Endothelial cell of umbilical vein (primary cell): ENCODE measurements around the gene KCNQ5. TPM values are rescaled to one million over a fixed set of nuclear protein-coding genes. Genes with fewer than 3 reads are reported as not detected.

ENCODE experiments used
- BruUV-seq: library from RNA; stranded (reverse); fragments of 400-500 nt; replicated peaks from 2 replicates; lab custom pipeline; 2021; lab: Mats Ljungman, UMichigan
- CTCF ChIA-PET: fragments of 300-600, 350-600 bp; sonication (Branson Sonifier 250); formaldehyde crosslinking; loops from one replicate; lab custom pipeline; 2021; ENCODE audit warnings: antibody characterized with exemption, inconsistent platforms; lab: Charles Lee
- POLR2A ChIA-PET: fragments of 300-600, 350-600 bp; sonication (Branson Sonifier 250); formaldehyde crosslinking; loops from one replicate; lab custom pipeline; 2021; ENCODE audit warnings: antibody characterized with exemption, inconsistent platforms; lab: Charles Lee
- DNase-seq: peaks from one replicate; pipeline ENCODE4 v3.0.0-alpha.2; 2011; ENCODE audit warnings: low read depth, low spot score
- FAIRE-seq: peaks from 2 replicates; lab custom pipeline; 2011; peaks lifted over from hg19 to GRCh38; lab: Jason Lieb, UNC
- H2AFZ ChIP-seq: 2 replicates; pipeline ENCODE4 v1.6.0; 2012; ENCODE audit warnings: low read depth, low read length, control low read depth, inconsistent platforms
- H3K27ac ChIP-seq: 2 replicates; pipeline ENCODE4 v1.5.1; 2011; ENCODE audit warnings: low read depth, mild to moderate bottlenecking, control low read depth, low read length, moderate library complexity; ENCODE audit not compliant: insufficient read depth
- H3K27me3 ChIP-seq, 2 experiments: 2 replicates each; pipeline versions ENCODE4 v1.6.0 to v1.6.1; 2011; ENCODE audit warnings: low read length in 2 of 2, mixed read lengths in 1 of 2; ENCODE audit not compliant: control insufficient read depth in 2 of 2, insufficient read depth in 2 of 2
- H3K36me3 ChIP-seq, 2 experiments: 2 replicates in 1 of 2; 3 replicates in 1 of 2; pipeline ENCODE4 v1.5.1; 2011; ENCODE audit warnings: low read length in 2 of 2, mild to moderate bottlenecking in 1 of 2, moderate library complexity in 1 of 2; ENCODE audit not compliant: control insufficient read depth in 2 of 2, insufficient read depth in 2 of 2; ENCODE audit errors: extremely low read depth in 1 of 2
- H3K4me1 ChIP-seq: 3 replicates; pipeline ENCODE4 v1.5.1; 2011; ENCODE audit warnings: mild to moderate bottlenecking, low read length; ENCODE audit not compliant: control insufficient read depth, insufficient read depth; ENCODE audit errors: extremely low read depth
- H3K4me2 ChIP-seq: 2 replicates; pipeline ENCODE4 v1.6.1; 2011; ENCODE audit warnings: low read length, control low read depth, mixed read lengths; ENCODE audit not compliant: insufficient read depth
- H3K4me3 ChIP-seq, 3 experiments: fragments of 200-600 bp in 1 of 3; sonication (generic), shearing (Covaris generic) in 1 of 3; replicated peaks in 1 of 3; 2 replicates each; pipeline ENCODE4 v1.5.1; 2011 to 2016; ENCODE audit warnings: control low read depth in 3 of 3, low read length in 3 of 3, mild to moderate bottlenecking in 2 of 3, inconsistent platforms in 1 of 3, low read depth in 1 of 3, moderate library complexity in 1 of 3; ENCODE audit not compliant: insufficient read depth in 1 of 3
- H3K79me2 ChIP-seq: 2 replicates; pipeline ENCODE4 v1.6.0; 2012; ENCODE audit warnings: low read length, inconsistent platforms; ENCODE audit not compliant: control insufficient read depth, insufficient read depth
- H3K9ac ChIP-seq: replicated peaks from 2 replicates; pipeline ENCODE3; 2011; ENCODE audit warnings: low read length, control low read depth; ENCODE audit not compliant: insufficient read depth; ENCODE audit errors: extremely low read depth
- H3K9me1 ChIP-seq: replicated peaks from 3 replicates; pipeline ENCODE4 v1.6.0; 2011; ENCODE audit warnings: mild to moderate bottlenecking, low read length; ENCODE audit not compliant: control insufficient read depth, insufficient read depth; ENCODE audit errors: extremely low read depth
- H3K9me3 ChIP-seq: replicated peaks from 2 replicates; pipeline ENCODE4 v1.5.1; 2012; ENCODE audit warnings: low read length, inconsistent platforms; ENCODE audit not compliant: control insufficient read depth, insufficient read depth
- H4K20me1 ChIP-seq: replicated peaks from 2 replicates; pipeline ENCODE3; 2011; ENCODE audit warnings: mild to moderate bottlenecking, low read length; ENCODE audit not compliant: control insufficient read depth, insufficient read depth; ENCODE audit errors: extremely low read depth
- EZH2 ChIP-seq: IDR thresholded peaks from 2 replicates; pipeline ENCODE4 v1.6.1; 2012; ENCODE audit warnings: borderline replicate concordance, low read depth, mild to moderate bottlenecking, moderate library complexity, low read length, inconsistent platforms; ENCODE audit not compliant: severe bottlenecking
- FOS ChIP-seq: IDR thresholded peaks from 2 replicates; pipeline ENCODE4 v1.6.1; 2011; ENCODE audit warnings: mild to moderate bottlenecking, low read length, moderate library complexity, borderline replicate concordance; ENCODE audit not compliant: insufficient read depth
- GATA2 ChIP-seq: IDR thresholded peaks from 2 replicates; pipeline ENCODE4 v1.7.0; 2011; ENCODE audit warnings: low read depth, mild to moderate bottlenecking, moderate library complexity, mixed read lengths, low read length; ENCODE audit not compliant: insufficient read length, insufficient read depth
- JUN ChIP-seq: IDR thresholded peaks from 2 replicates; pipeline ENCODE4 v1.6.1; 2011; ENCODE audit warnings: borderline replicate concordance, low read depth; ENCODE audit not compliant: insufficient read length, insufficient read depth
- MYC ChIP-seq: IDR thresholded peaks from one replicate; pipeline ENCODE4 v1.6.1; 2011; ENCODE audit warnings: mild to moderate bottlenecking, low read depth, low read length
- POLR2A ChIP-seq: IDR thresholded peaks from 2 replicates; pipeline ENCODE4 v1.6.1; 2012; ENCODE audit warnings: low read depth, mild to moderate bottlenecking, control low read depth, low read length
- POLR2AphosphoS5 ChIP-seq: IDR thresholded peaks from 2 replicates; pipeline ENCODE4 v1.6.1; 2012; ENCODE audit warnings: low read depth, mild to moderate bottlenecking, control low read depth, low read length, moderate library complexity; ENCODE audit not compliant: insufficient read depth
- dilution Hi-C: fragments of 300-500 bp; cut with MboI; formaldehyde crosslinking; loops from one replicate; pipeline ENCODE4 v1.15.0; 2019; ENCODE audit warnings: low sequenced_read_pairs; ENCODE audit not compliant: extremely low pct_ligation_motif_present
- intact Hi-C: fragments of 100-400 bp; cut with micrococcal nuclease; formaldehyde crosslinking; loops from one replicate; pipeline ENCODE4 v1.10.0; 2022
- polyA plus RNA-seq, 4 experiments: library from polyadenylated mRNA; depleted of rRNA in 3 of 4; stranded (reverse) in 3 of 4; unstranded in 1 of 4; fragments of >200 nt; gene quantifications; 2 replicates each; pipeline versions ENCODE4 v1.2.1 to v1.2.3, GENCODE V29; 2011 to 2012; ENCODE audit warnings: missing spikeins in 1 of 4
- total RNA-seq: library from RNA; stranded (reverse); gene quantifications from 2 replicates; pipeline ENCODE4 v1.2.3, GENCODE V29; 2021
- TF ChIP-seq, protein P1 (sequence below), 2 donors: IDR thresholded peaks; 1 replicate in 1 of 2; 2 replicates in 1 of 2; pipeline ENCODE4 v1.5.1; 2011; ENCODE audit warnings: low read length in 2 of 2, mild to moderate bottlenecking in 2 of 2, moderate library complexity in 2 of 2, control low read depth in 1 of 2, inconsistent platforms in 1 of 2, low read depth in 1 of 2; ENCODE audit not compliant: insufficient read depth in 1 of 2; ENCODE audit errors: extremely low read depth in 1 of 2
- TF ChIP-seq, protein P2 (sequence below): IDR thresholded peaks from 2 replicates; pipeline ENCODE4 v1.6.1; 2011; ENCODE audit not compliant: insufficient read depth, insufficient read length

KCNQ5 gene
- total and polyA plus RNA-seq, 2 donors (not counting 3 experiments of a cell fraction or from before 2014, with no cell fraction given) = 0.22 TPM; not detected in 1

DNA sequence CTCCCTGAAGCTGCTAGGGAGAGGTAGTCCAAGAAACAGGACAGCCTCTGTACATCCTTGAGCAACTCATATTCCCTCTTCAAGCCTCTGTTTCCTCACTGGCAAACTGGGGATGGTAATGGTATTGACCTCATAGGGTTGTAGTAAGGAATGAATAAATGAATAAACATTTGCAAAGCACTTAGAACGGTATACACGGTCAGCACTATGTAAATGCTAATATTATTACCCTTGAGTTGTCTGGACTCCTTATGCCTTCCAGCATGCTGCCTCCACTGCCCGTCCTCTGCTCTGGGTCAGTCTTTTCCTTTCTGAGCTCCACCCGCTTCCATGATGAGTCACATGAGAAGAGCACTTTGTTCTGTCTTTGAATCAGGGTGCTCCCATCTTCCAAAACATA, 552.8 kb downstream of the KCNQ5 start:
- POLR2A ChIA-PET = no interaction called here
- H3K27ac ChIP-seq = no peak overlapping the region
- BruUV-seq = no TSS peak
- peaks cover 6% of the 10 kb centered on the region in 2 experiments for H3K27me3 ChIP-seq
- H4K20me1 ChIP-seq = no peaks in the 10 kb centered on the region
- H3K4me2 ChIP-seq = no peak overlapping the region
- TF ChIP-seq FOS (no peak), POLR2AphosphoS5 (no peak), MYC (no peak), POLR2A (no peak), GATA2 (no peak), EZH2 (no peak), JUN (no peak)
- TF ChIP-seq, protein P1, sequence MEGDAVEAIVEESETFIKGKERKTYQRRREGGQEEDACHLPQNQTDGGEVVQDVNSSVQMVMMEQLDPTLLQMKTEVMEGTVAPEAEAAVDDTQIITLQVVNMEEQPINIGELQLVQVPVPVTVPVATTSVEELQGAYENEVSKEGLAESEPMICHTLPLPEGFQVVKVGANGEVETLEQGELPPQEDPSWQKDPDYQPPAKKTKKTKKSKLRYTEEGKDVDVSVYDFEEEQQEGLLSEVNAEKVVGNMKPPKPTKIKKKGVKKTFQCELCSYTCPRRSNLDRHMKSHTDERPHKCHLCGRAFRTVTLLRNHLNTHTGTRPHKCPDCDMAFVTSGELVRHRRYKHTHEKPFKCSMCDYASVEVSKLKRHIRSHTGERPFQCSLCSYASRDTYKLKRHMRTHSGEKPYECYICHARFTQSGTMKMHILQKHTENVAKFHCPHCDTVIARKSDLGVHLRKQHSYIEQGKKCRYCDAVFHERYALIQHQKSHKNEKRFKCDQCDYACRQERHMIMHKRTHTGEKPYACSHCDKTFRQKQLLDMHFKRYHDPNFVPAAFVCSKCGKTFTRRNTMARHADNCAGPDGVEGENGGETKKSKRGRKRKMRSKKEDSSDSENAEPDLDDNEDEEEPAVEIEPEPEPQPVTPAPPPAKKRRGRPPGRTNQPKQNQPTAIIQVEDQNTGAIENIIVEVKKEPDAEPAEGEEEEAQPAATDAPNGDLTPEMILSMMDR (IDR thresholded peaks at IDR 0.05; ENCODE audit: extremely low read depth in 1 of 2, insufficient read depth in 1 of 2, low read depth in 1 of 2, low read length in 2 of 2) = no peak
- TF ChIP-seq, protein P2, sequence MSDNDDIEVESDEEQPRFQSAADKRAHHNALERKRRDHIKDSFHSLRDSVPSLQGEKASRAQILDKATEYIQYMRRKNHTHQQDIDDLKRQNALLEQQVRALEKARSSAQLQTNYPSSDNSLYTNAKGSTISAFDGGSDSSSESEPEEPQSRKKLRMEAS = no peak
- H2AFZ ChIP-seq = no peak overlapping the region
- no peaks in the 10 kb centered on the region for H3K9me3 ChIP-seq
- H3K79me2 ChIP-seq = no peaks in the 10 kb centered on the region
- H3K4me1 ChIP-seq = no peaks in the 10 kb centered on the region
- no peak overlapping the region for H3K9ac ChIP-seq
- dilution Hi-C loops = no loop called here
- H3K4me3 ChIP-seq = no peak overlapping the region
- H3K9me1 ChIP-seq = no peaks in the 10 kb centered on the region
- DNase-seq (no peak), FAIRE-seq (no peak)
- intact Hi-C loops = no loop called here
- H3K36me3 ChIP-seq = no peaks in the 10 kb centered on the region
- CTCF ChIA-PET = no interaction called here
